ENCODE measurements around the gene PCYT1A. TPM values are rescaled to one million over a fixed set of nuclear protein-coding genes. Genes with fewer than 3 reads are reported as not detected.

The PCYT1A gene
- total and polyA plus RNA-seq, 2 donors (not counting 3 experiments of a cell fraction or from before 2014, with no cell fraction given): 50.3 to 65.5 TPM

- H3K4me1 ChIP-seq (ENCODE audit: control insufficient read depth, extremely low read depth, insufficient read depth, low read length): no peaks in the 10 kb centered on the region
- no peak overlapping the region for H2AFZ ChIP-seq (ENCODE audit: low read depth, low read length)
- POLR2A ChIA-PET: interaction anchor here (0.6 kb wide), 1 partner anchor 371 kb away, joined by 6 read pairs; no protein-coding TSS in a partner anchor
- FAIRE-seq (no peak), DNase-seq (ENCODE audit: low read depth, low spot score) (no peak)
- no peaks in the 10 kb centered on the region for H3K9me1 ChIP-seq (replicated peaks; ENCODE audit: control insufficient read depth, extremely low read depth, insufficient read depth, low read length)
- intact Hi-C loops (cut with micrococcal nuclease) (no loop called here), dilution Hi-C loops (cut with MboI; ENCODE audit: extremely low pct_ligation_motif_present, low sequenced_read_pairs) (no loop called here)
- no TSS peak for BruUV-seq (replicated peaks)
- no peaks in the 10 kb centered on the region for H3K9me3 ChIP-seq (replicated peaks; ENCODE audit: control insufficient read depth, insufficient read depth, low read length)
- no peak overlapping the region for H3K9ac ChIP-seq (replicated peaks; ENCODE audit: extremely low read depth, insufficient read depth, low read length)
- H3K36me3 ChIP-seq (ENCODE audit: control insufficient read depth in 2 of 2, extremely low read depth in 1 of 2, insufficient read depth in 2 of 2, low read length in 2 of 2): no peaks in the 10 kb centered on the region
- no peaks in the 10 kb centered on the region for H3K27me3 ChIP-seq (ENCODE audit: control insufficient read depth in 2 of 2, insufficient read depth in 2 of 2, low read length in 2 of 2)
- no peak overlapping the region for H3K4me2 ChIP-seq (ENCODE audit: insufficient read depth, low read length)
- TF ChIP-seq MAX (IDR thresholded peaks at IDR 0.05; ENCODE audit: insufficient read depth, insufficient read length) (no peak), POLR2A (IDR thresholded peaks at IDR 0.05; ENCODE audit: low read depth, low read length) (no peak)
- no peaks in the 10 kb centered on the region for H4K20me1 ChIP-seq (replicated peaks; ENCODE audit: control insufficient read depth, extremely low read depth, insufficient read depth, low read length)
- no peak overlapping the region for H3K4me3 ChIP-seq (replicated peaks in 1 of 3; ENCODE audit: insufficient read depth in 1 of 3, low read depth in 1 of 3, low read length in 3 of 3)
- no peak overlapping the region for H3K27ac ChIP-seq (ENCODE audit: insufficient read depth, low read depth, low read length)
- CTCF ChIA-PET: no interaction called here
- no peaks in the 10 kb centered on the region for H3K79me2 ChIP-seq (ENCODE audit: control insufficient read depth, insufficient read depth, low read length)
Measured at GRCh38 chr3:196222876-196223595, 64.5 kb downstream of the PCYT1A start.

- BruUV-seq (replicated peaks): no TSS peak
- FAIRE-seq (no peak), DNase-seq (ENCODE audit: low read depth, low spot score) (no peak)
- no peaks in the 10 kb centered on the region for H3K9me3 ChIP-seq (replicated peaks; ENCODE audit: control insufficient read depth, insufficient read depth, low read length)
- H3K79me2 ChIP-seq (ENCODE audit: control insufficient read depth, insufficient read depth, low read length): no peaks in the 10 kb centered on the region
- CTCF ChIA-PET: interaction anchor here (0.9 to 1.1 kb wide), 3 partner anchors 13 to 32 kb away, joined by 4 read pairs; no protein-coding TSS in a partner anchor
- no peaks in the 10 kb centered on the region for H3K4me1 ChIP-seq (ENCODE audit: control insufficient read depth, extremely low read depth, insufficient read depth, low read length)
- H3K4me2 ChIP-seq (ENCODE audit: insufficient read depth, low read length): no peak overlapping the region
- H3K9me1 ChIP-seq (replicated peaks; ENCODE audit: control insufficient read depth, extremely low read depth, insufficient read depth, low read length): no peaks in the 10 kb centered on the region
- dilution Hi-C loops (cut with MboI; ENCODE audit: extremely low pct_ligation_motif_present, low sequenced_read_pairs): no loop called here
- peaks cover 4 to 6% of the 10 kb centered on the region in 2 experiments for H3K27me3 ChIP-seq (ENCODE audit: control insufficient read depth in 2 of 2, insufficient read depth in 2 of 2, low read length in 2 of 2)
- H3K27ac ChIP-seq (ENCODE audit: insufficient read depth, low read depth, low read length): no peak overlapping the region
- H3K4me3 ChIP-seq (replicated peaks in 1 of 3; ENCODE audit: insufficient read depth in 1 of 3, low read depth in 1 of 3, low read length in 3 of 3): no peak overlapping the region
- no peaks in the 10 kb centered on the region for H4K20me1 ChIP-seq (replicated peaks; ENCODE audit: control insufficient read depth, extremely low read depth, insufficient read depth, low read length)
- POLR2A ChIA-PET: no interaction called here
- TF ChIP-seq EZH2 (IDR thresholded peaks at IDR 0.05; ENCODE audit: borderline replicate concordance, low read depth, low read length, severe bottlenecking) (no peak), CTCF (IDR thresholded peaks at IDR 0.05; ENCODE audit: extremely low read depth in 1 of 2, insufficient read depth in 1 of 2, low read depth in 1 of 2, low read length in 2 of 2) (no peak), JUN (IDR thresholded peaks at IDR 0.05; ENCODE audit: borderline replicate concordance, insufficient read depth, insufficient read length, low read depth) (no peak), MAX (IDR thresholded peaks at IDR 0.05; ENCODE audit: insufficient read depth, insufficient read length) (no peak), MYC (IDR thresholded peaks at IDR 0.05; ENCODE audit: low read depth, low read length) (no peak), FOS (IDR thresholded peaks at IDR 0.05; ENCODE audit: borderline replicate concordance, insufficient read depth, low read length) (no peak), POLR2AphosphoS5 (IDR thresholded peaks at IDR 0.05; ENCODE audit: insufficient read depth, low read depth, low read length) (no peak), POLR2A (IDR thresholded peaks at IDR 0.05; ENCODE audit: low read depth, low read length) (no peak), GATA2 (IDR thresholded peaks at IDR 0.05; ENCODE audit: insufficient read depth, insufficient read length, low read depth, low read length) (no peak)
- intact Hi-C loops (cut with micrococcal nuclease): no loop called here
- H3K9ac ChIP-seq (replicated peaks; ENCODE audit: extremely low read depth, insufficient read depth, low read length): no peak overlapping the region
- no peaks in the 10 kb centered on the region for H3K36me3 ChIP-seq (ENCODE audit: control insufficient read depth in 2 of 2, extremely low read depth in 1 of 2, insufficient read depth in 2 of 2, low read length in 2 of 2)
- H2AFZ ChIP-seq (ENCODE audit: low read depth, low read length): no peak overlapping the region
Measured at GRCh38 chr3:196220991-196221390, 66.5 kb downstream of the PCYT1A start.
